ENCODE results near the gene ZIC4.

ZIC4 gene

DNA sequence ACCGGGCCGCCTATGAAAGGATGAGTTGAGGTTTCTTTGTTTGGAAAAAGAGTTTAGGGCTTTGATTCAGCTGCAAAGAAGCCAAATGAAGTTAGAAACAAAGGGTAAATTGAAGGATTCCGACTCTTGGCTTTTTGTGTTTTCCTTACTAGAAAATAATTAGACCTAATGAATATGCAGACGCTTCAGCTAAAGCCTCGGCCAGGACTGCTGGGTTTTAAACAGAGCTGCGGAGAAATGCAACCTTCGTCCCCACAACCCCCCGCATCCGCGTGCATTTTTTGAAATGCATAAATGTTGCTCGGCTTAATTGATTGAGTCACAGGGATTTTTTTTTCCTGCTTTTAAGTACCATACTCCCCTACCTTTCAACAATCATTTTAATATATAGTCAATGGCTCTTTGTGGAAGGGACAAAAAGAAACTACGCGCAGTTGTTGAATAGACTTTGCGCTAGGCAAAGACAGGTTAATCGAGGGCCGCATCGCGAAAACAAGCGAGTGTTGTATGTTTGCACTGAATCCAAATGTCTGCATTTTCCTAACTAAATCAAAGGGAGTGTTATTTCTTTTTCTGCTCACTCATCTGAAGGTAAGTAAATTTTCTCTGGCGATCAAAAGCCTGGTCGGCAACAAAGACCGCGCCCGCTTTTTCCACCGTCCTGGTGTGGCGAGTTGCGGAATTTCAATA, 1.3 kb upstream of the ZIC4 start:
- Histone ChIP-seq H3K4me1 (ENCODE audit: low read length) (no peaks in the 10 kb centered on the region), H2AFZ (ENCODE audit: low read depth, low read length) (no peak overlapping the region), H3K36me3 (replicated peaks; ENCODE audit: low read depth, low read length) (no peaks in the 10 kb centered on the region), H4K20me1 (ENCODE audit: insufficient read depth, low read length) (no peaks in the 10 kb centered on the region), H3K4me3 (ENCODE audit: low read length) (no peak overlapping the region), H3K79me2 (ENCODE audit: low read length) (no peaks in the 10 kb centered on the region), H3K9me3 (ENCODE audit: insufficient read depth, low read length) (peaks cover 3% of the 10 kb centered on the region; the same call in 1 of the 2 replicates), H3K27me3 (ENCODE audit: low read depth, low read length) (no peaks in the 10 kb centered on the region), H3K27ac (ENCODE audit: low read length) (no peak overlapping the region), H3K9ac (ENCODE audit: low read length) (no peak overlapping the region), H3K4me2 (ENCODE audit: low read length) (no peak overlapping the region)
- TF ChIP-seq, protein P1, sequence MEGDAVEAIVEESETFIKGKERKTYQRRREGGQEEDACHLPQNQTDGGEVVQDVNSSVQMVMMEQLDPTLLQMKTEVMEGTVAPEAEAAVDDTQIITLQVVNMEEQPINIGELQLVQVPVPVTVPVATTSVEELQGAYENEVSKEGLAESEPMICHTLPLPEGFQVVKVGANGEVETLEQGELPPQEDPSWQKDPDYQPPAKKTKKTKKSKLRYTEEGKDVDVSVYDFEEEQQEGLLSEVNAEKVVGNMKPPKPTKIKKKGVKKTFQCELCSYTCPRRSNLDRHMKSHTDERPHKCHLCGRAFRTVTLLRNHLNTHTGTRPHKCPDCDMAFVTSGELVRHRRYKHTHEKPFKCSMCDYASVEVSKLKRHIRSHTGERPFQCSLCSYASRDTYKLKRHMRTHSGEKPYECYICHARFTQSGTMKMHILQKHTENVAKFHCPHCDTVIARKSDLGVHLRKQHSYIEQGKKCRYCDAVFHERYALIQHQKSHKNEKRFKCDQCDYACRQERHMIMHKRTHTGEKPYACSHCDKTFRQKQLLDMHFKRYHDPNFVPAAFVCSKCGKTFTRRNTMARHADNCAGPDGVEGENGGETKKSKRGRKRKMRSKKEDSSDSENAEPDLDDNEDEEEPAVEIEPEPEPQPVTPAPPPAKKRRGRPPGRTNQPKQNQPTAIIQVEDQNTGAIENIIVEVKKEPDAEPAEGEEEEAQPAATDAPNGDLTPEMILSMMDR (IDR thresholded peaks at IDR 0.05; ENCODE audit: low read depth, low read length): no peak
- TF ChIP-seq EZH2phosphoT487 (IDR thresholded peaks at IDR 0.05; ENCODE audit: low read depth): no peak

DNA sequence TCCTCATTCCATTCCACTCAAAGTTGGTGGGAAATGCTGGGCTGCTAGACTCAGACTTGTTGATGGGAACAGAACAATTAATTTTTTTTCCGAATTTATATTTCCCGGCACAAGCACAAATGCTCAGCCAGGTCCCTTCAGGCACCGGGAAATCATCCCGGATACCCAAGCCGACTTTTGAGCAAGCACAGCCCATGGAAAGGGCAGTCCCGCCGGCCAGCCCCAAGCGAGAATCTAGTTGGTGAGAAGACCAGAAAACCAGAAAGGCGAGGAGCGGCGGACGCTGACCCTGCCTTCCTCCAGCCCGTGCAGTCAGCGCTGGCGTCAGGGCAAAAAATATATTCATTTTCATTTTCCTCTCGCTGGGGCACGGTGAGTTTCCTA, 763 bp upstream of the ZIC4 start:
- Histone ChIP-seq H3K27ac (ENCODE audit: low read length) (no peak overlapping the region), H3K9ac (ENCODE audit: low read length) (no peak overlapping the region), H4K20me1 (ENCODE audit: insufficient read depth, low read length) (no peaks in the 10 kb centered on the region), H3K9me3 (ENCODE audit: insufficient read depth, low read length) (peaks cover 3% of the 10 kb centered on the region; the same call in 1 of the 2 replicates), H3K4me3 (ENCODE audit: low read length) (no peak overlapping the region), H3K27me3 (ENCODE audit: low read depth, low read length) (no peaks in the 10 kb centered on the region), H3K4me1 (ENCODE audit: low read length) (no peaks in the 10 kb centered on the region), H2AFZ (ENCODE audit: low read depth, low read length) (no peak overlapping the region), H3K4me2 (ENCODE audit: low read length) (no peak overlapping the region), H3K36me3 (replicated peaks; ENCODE audit: low read depth, low read length) (no peaks in the 10 kb centered on the region), H3K79me2 (ENCODE audit: low read length) (no peaks in the 10 kb centered on the region)
- TF ChIP-seq EZH2phosphoT487 (IDR thresholded peaks at IDR 0.05; ENCODE audit: low read depth): no peak
- TF ChIP-seq, protein P1 (IDR thresholded peaks at IDR 0.05; ENCODE audit: low read depth, low read length): no peak

DNA sequence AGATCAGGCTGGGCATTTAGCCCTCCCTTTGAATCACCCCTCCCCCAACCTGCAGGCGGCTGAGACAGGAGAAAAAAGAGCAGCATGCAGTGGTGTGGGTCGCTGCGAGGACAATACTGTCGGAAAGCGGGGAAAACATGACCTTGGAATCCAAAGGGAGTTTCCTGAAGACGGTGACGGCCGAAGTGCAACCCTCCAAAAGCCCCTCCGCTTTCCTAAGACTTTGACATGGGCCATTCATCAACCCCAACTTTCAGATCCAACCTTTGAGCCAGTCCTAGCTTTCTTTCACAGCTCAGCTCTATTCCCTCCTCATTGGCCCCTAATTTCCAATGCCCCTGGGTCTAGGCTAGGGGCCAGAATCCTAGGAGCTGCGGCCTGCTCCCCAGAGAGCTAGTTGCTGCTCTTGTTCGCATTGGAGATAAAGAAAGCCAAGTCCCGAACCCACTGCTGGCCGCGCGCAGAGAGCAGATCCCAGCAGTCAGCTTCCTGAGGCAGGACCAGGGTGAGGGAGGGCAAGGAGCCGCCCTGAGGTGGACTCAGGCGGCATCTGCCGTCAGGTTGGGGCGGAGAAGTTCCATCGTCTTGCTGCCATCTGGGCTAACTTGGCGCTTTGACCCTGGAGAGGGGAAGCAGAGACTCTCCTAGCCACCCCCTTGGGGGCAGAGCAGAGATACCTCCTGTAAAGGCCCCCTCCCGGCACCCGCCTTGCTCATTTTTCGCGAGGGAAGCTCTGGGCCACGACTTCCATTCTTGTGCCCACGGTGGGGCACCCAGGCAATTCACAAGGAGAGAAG, 914 bp downstream of the ZIC4 start:
- Histone ChIP-seq H3K9me3 (ENCODE audit: insufficient read depth, low read length) (peaks cover 3% of the 10 kb centered on the region; the same call in 1 of the 2 replicates), H3K27me3 (ENCODE audit: low read depth, low read length) (no peaks in the 10 kb centered on the region), H3K4me1 (ENCODE audit: low read length) (no peaks in the 10 kb centered on the region), H3K27ac (ENCODE audit: low read length) (no peak overlapping the region), H3K9ac (ENCODE audit: low read length) (no peak overlapping the region), H3K4me3 (ENCODE audit: low read length) (no peak overlapping the region), H2AFZ (ENCODE audit: low read depth, low read length) (no peak overlapping the region), H3K79me2 (ENCODE audit: low read length) (no peaks in the 10 kb centered on the region), H3K36me3 (replicated peaks; ENCODE audit: low read depth, low read length) (no peaks in the 10 kb centered on the region), H3K4me2 (ENCODE audit: low read length) (no peak overlapping the region), H4K20me1 (ENCODE audit: insufficient read depth, low read length) (no peaks in the 10 kb centered on the region)
- no peak for TF ChIP-seq EZH2phosphoT487 (IDR thresholded peaks at IDR 0.05; ENCODE audit: low read depth)
- TF ChIP-seq, protein P1 (IDR thresholded peaks at IDR 0.05; ENCODE audit: low read depth, low read length): no peak

DNA sequence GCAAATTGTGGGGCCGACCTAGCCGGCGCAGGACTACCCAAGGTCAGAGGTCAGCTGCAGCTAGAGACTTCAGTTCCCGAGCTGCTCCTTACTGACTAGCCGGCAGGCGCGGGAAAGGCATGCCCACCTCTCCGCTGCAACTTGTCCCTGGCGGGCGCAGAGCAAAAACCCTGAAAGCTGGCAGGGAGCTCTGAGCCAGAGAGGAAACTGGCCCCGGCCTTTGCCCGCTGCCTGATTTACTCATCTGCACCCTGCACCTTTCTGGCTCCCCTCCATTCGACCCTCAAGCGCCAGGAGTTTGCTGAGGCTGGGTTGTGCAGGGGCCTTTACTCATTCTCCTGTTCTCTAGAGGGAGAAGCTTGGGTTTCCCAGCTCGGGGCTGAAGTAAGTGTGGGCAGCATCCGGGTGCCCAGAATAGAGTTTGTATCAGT, 1.5 kb downstream of the ZIC4 start:
- Histone ChIP-seq H2AFZ (ENCODE audit: low read depth, low read length) (no peak overlapping the region), H3K79me2 (ENCODE audit: low read length) (no peaks in the 10 kb centered on the region), H3K9ac (ENCODE audit: low read length) (no peak overlapping the region), H3K27ac (ENCODE audit: low read length) (no peak overlapping the region), H3K27me3 (ENCODE audit: low read depth, low read length) (no peaks in the 10 kb centered on the region), H3K9me3 (ENCODE audit: insufficient read depth, low read length) (peaks cover 3% of the 10 kb centered on the region; the same call in 1 of the 2 replicates), H3K36me3 (replicated peaks; ENCODE audit: low read depth, low read length) (no peaks in the 10 kb centered on the region), H3K4me2 (ENCODE audit: low read length) (no peak overlapping the region), H3K4me1 (ENCODE audit: low read length) (no peaks in the 10 kb centered on the region), H4K20me1 (ENCODE audit: insufficient read depth, low read length) (no peaks in the 10 kb centered on the region), H3K4me3 (ENCODE audit: low read length) (no peak overlapping the region)
- TF ChIP-seq, protein P1 (IDR thresholded peaks at IDR 0.05; ENCODE audit: low read depth, low read length): no peak
- TF ChIP-seq EZH2phosphoT487 (IDR thresholded peaks at IDR 0.05; ENCODE audit: low read depth): no peak

All from OCI-LY3 (cell line).